ENCODE results near the gene SMAD7. TPM values are rescaled to one million over a fixed set of nuclear protein-coding genes. Genes with fewer than 3 reads are reported as not detected.

The SMAD7 gene
- total RNA-seq, 4 donors from 2014 or later, result 42.9 to 100 (median 68.7) TPM

DNA sequence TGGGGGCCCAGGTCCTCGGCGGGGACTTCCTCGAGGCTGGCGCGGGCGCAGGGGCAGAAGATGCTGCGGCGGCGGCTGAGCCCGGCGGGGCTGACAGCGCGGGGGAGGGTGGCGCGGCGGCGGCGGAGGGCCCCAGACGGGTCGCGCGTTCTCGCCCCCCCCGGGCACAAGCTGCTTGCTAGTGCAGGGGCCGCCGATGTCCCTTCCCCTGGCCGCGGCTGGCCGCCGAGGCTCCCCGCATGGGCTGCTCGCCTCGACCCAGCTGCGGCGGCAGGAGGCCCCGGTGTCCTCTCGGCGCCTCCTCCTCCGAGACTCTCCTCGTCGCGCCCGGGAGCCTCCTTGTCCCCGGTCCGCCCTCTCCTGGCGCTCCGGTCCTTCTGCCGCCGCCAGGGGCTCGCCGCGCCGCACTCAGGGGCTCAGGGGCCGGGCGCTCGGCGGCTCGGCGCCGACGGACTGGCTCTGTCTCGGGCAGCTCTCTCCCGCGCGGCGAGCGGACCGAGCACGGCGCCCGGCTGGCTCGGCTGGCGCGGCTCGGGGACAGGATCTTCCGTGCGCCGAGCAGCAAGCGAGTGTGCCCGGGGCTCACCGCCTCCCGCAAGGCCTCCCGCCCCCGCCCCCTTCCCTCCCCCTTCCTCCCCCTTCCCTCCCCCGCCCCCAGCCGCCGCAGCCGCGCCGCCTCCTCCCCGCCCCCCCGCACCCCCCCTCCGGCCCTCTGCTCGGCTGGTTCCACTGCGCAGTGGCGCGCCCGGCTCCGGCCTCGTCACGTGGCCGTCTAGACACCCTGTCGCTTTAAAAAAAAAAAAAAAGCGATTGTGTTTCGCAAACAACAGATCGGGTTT, 902 bp upstream of the SMAD7 start:
- TF ChIP-seq CTCF (IDR thresholded peaks at IDR 0.05) (peak in 3 of 6 experiments; percentile 47 to 53 (median 51)), POLR2A (IDR thresholded peaks at IDR 0.05) (peak; percentile 74 to 93)

GRCh38 chr18:48949606-48950535, 894 bp downstream of the SMAD7 start:
- Histone ChIP-seq H3K9me3 (no peaks in the 10 kb centered on the region), H3K27me3 (no peaks in the 10 kb centered on the region), H3K4me3 (peak overlapping the region; percentile 86 to 96 (median 91)), H3K4me1 (peaks cover 0 to 33% (median 21%) of the 10 kb centered on the region in 4 donors), H3K27ac (peak overlapping the region; percentile 97 to 99 (median 99)), H3K36me3 (peaks cover 0 to 10% (median 0%) of the 10 kb centered on the region in 3 donors)
- DNase-seq, result peak in 2 of 3 donors; percentile 72 to 81
- peak; percentile 33 to 56 for TF ChIP-seq POLR2A (IDR thresholded peaks at IDR 0.05)
- TF ChIP-seq CTCF (IDR thresholded peaks at IDR 0.05), result peak in 2 of 6 experiments; percentile 27 to 42

More for the DNA sequence above, 902 bp upstream of the SMAD7 start:
- peaks cover 0 to 4% (median 0%) of the 10 kb centered on the region in 3 donors for H3K36me3 ChIP-seq
- H3K4me3 ChIP-seq, result peak overlapping the region; percentile 86 to 96 (median 91)
- H3K9me3 ChIP-seq, result no peaks in the 10 kb centered on the region
- H3K27ac ChIP-seq, result peak overlapping the region; percentile 97 to 99 (median 99)
- H3K27me3 ChIP-seq, result no peaks in the 10 kb centered on the region
- peaks cover 4 to 30% (median 15%) of the 10 kb centered on the region in 4 donors for H3K4me1 ChIP-seq
- DNase-seq, result peak; percentile 85 to 95 (median 91)

- Histone ChIP-seq H3K27ac (peak overlapping the region; percentile 97 to 99 (median 99)), H3K4me3 (peak overlapping the region; percentile 86 to 96 (median 91)), H3K4me1 (peaks cover 0 to 40% (median 24%) of the 10 kb centered on the region in 4 donors), H3K36me3 (peaks cover 0 to 17% (median 0%) of the 10 kb centered on the region in 3 donors), H3K9me3 (no peaks in the 10 kb centered on the region), H3K27me3 (no peaks in the 10 kb centered on the region)
- TF ChIP-seq CTCF (IDR thresholded peaks at IDR 0.05), result no peak
- peak; percentile 0 to 41 for TF ChIP-seq POLR2A (IDR thresholded peaks at IDR 0.05)
- peak; percentile 70 to 86 (median 82) for DNase-seq
Observed at GRCh38 chr18:48949050-48949605, 1.6 kb downstream of the SMAD7 start.

- Histone ChIP-seq H3K36me3 (peaks cover 0 to 17% (median 0%) of the 10 kb centered on the region in 3 donors), H3K4me1 (peaks cover 0 to 48% (median 32%) of the 10 kb centered on the region in 4 donors), H3K27ac (peak overlapping the region; percentile 97 to 99 (median 99))
Observed at GRCh38 chr18:48948112-48949049, 2.4 kb downstream of the SMAD7 start.

More at GRCh38 chr18:48948112-48949049, 2.4 kb downstream of the SMAD7 start:
- no peaks in the 10 kb centered on the region for H3K27me3 ChIP-seq
- peak overlapping the region; percentile 86 to 96 (median 91) for H3K4me3 ChIP-seq
- TF ChIP-seq CTCF (IDR thresholded peaks at IDR 0.05) (peak in 1 of 6 experiments; percentile 6), POLR2A (IDR thresholded peaks at IDR 0.05) (peak; percentile 16 to 18)
- peak; percentile 62 to 85 (median 76) for DNase-seq
- no peaks in the 10 kb centered on the region for H3K9me3 ChIP-seq
